ENCODE measurements around the gene C11orf42.
"Not testable (repeated sequence)": the region's sequence is repeated elsewhere in the genome, so short reads cannot be mapped to it uniquely, and the experiment has no call there.

C11orf42 gene

GRCh38 chr11:6237761-6238302, 32.5 kb downstream of the C11orf42 start:
- TF ChIP-seq, protein P1, sequence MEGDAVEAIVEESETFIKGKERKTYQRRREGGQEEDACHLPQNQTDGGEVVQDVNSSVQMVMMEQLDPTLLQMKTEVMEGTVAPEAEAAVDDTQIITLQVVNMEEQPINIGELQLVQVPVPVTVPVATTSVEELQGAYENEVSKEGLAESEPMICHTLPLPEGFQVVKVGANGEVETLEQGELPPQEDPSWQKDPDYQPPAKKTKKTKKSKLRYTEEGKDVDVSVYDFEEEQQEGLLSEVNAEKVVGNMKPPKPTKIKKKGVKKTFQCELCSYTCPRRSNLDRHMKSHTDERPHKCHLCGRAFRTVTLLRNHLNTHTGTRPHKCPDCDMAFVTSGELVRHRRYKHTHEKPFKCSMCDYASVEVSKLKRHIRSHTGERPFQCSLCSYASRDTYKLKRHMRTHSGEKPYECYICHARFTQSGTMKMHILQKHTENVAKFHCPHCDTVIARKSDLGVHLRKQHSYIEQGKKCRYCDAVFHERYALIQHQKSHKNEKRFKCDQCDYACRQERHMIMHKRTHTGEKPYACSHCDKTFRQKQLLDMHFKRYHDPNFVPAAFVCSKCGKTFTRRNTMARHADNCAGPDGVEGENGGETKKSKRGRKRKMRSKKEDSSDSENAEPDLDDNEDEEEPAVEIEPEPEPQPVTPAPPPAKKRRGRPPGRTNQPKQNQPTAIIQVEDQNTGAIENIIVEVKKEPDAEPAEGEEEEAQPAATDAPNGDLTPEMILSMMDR (IDR thresholded peaks at IDR 0.05; ENCODE audit: low read depth, low read length, missing control alignments) = no peak
- H3K4me3 ChIP-seq (replicated peaks; ENCODE audit: low read depth, low read length) = no peak overlapping the region
- DNase-seq (ENCODE audit: extremely low read depth, low read depth) = no peak

- DNase-seq (ENCODE audit: extremely low read depth, low read depth) = no peak
- TF ChIP-seq, protein P1 (IDR thresholded peaks at IDR 0.05; ENCODE audit: low read depth, low read length, missing control alignments) = no peak
- no peak within 1 kb of the TSS for H3K4me3 ChIP-seq (replicated peaks; ENCODE audit: low read depth, low read length)
Measured at GRCh38 chr11:6238902-6239301, 33.5 kb downstream of the C11orf42 start, which contains the start of gene CNGA4. Gene CNGA4, plus strand, starts transcription at chr11:6239089. Its CDS starts 118 bp downstream, at chr11:6239207.

DNA sequence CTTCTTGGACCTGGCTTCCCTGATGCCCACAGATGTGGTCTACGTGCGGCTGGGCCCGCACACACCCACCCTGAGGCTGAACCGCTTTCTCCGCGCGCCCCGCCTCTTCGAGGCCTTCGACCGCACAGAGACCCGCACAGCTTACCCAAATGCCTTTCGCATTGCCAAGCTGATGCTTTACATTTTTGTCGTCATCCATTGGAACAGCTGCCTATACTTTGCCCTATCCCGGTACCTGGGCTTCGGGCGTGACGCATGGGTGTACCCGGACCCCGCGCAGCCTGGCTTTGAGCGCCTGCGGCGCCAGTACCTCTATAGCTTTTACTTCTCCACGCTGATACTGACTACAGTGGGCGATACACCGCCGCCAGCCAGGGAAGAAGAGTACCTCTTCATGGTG, 34.8 kb downstream of the C11orf42 start:
- no peak for DNase-seq (ENCODE audit: extremely low read depth, low read depth)
- TF ChIP-seq, protein P1 (IDR thresholded peaks at IDR 0.05; ENCODE audit: low read depth, low read length, missing control alignments) = no peak
- H3K4me3 ChIP-seq (replicated peaks; ENCODE audit: low read depth, low read length) = no peak overlapping the region

GRCh38 chr11:6240781-6241180, 35.4 kb downstream of the C11orf42 start:
- TF ChIP-seq, protein P1 (IDR thresholded peaks at IDR 0.05; ENCODE audit: low read depth, low read length, missing control alignments) = no peak
- no peak overlapping the region for H3K4me3 ChIP-seq (replicated peaks; ENCODE audit: low read depth, low read length)
- no peak for DNase-seq (ENCODE audit: extremely low read depth, low read depth)

DNA sequence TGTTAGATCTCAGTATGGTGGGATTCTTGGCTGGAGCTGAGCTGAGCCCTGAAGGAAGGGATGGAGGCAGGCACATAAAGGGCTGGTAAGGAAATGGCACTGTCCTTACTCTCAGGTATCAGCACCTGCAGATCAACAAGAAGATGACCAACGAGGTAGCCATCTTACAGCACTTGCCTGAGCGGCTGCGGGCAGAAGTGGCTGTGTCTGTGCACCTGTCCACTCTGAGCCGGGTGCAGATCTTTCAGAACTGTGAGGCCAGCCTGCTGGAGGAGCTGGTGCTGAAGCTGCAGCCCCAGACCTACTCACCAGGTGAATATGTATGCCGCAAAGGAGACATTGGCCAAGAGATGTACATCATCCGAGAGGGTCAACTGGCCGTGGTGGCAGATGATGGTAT, 36.0 kb downstream of the C11orf42 start:
- no peak overlapping the region for H3K4me3 ChIP-seq (replicated peaks; ENCODE audit: low read depth, low read length)
- DNase-seq (ENCODE audit: extremely low read depth, low read depth) = no peak
- TF ChIP-seq, protein P1 (IDR thresholded peaks at IDR 0.05; ENCODE audit: low read depth, low read length, missing control alignments) = no peak

GRCh38 chr11:6245536-6245935, 40.2 kb downstream of the C11orf42 start:
- no peak for DNase-seq (ENCODE audit: extremely low read depth, low read depth)
- TF ChIP-seq, protein P1 (IDR thresholded peaks at IDR 0.05; ENCODE audit: low read depth, low read length, missing control alignments) = no peak
- no peak overlapping the region for H3K4me3 ChIP-seq (replicated peaks; ENCODE audit: low read depth, low read length)

DNA sequence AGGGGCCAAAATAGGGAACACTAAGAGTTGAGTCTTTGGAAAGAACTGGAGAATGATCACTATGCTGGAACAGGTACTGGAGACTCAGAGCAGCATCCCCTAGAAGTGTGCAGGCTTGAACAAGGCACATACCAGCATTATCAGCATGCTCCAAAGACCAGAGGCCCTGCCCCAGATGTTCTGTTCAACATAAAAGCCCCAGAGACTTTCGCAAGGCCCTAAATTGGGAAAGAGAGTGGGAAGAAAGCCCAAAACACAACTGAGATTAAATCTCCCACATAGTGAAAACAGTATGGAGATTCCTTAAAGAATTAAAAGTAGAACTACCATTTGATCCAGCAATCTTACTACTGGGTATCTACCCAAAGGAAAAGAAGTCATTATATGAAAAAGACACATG, 42.9 kb downstream of the C11orf42 start:
- TF ChIP-seq, protein P1 (IDR thresholded peaks at IDR 0.05; ENCODE audit: low read depth, low read length, missing control alignments) = no peak
- no peak overlapping the region for H3K4me3 ChIP-seq (replicated peaks; ENCODE audit: low read depth, low read length)
- no peak for DNase-seq (ENCODE audit: extremely low read depth, low read depth)

- H3K4me3 ChIP-seq (replicated peaks; ENCODE audit: low read depth, low read length); DNase-seq (ENCODE audit: extremely low read depth, low read depth): not testable (repeated sequence)
Measured at GRCh38 chr11:6248897-6249296, 43.5 kb downstream of the C11orf42 start.
